GM23338 (cell line): ENCODE measurements around the gene DOCK3. TPM values are rescaled to one million over a fixed set of nuclear protein-coding genes. Genes with fewer than 3 reads are reported as not detected.

ENCODE experiments used
- ATAC-seq: fragments of 200-7000 bp; cut with Tn5 transposase; 3 replicates; pipeline ENCODE4 v1.9.1; 2020
- DNase-seq: peaks from one replicate; pipeline ENCODE4 v3.0.0-alpha.2; 2015; ENCODE audit warnings: low spot score
- H2AFZ ChIP-seq: fragments of 200-600 bp; sonication (generic); 2 replicates; pipeline ENCODE4 v1.8.0; 2016; ENCODE audit warnings: antibody characterized with exemption, mild to moderate bottlenecking, moderate library complexity
- H3F3A ChIP-seq: fragments of 200-600 bp; sonication (generic); replicated peaks from 2 replicates; pipeline ENCODE4 v1.8.0; 2017; ENCODE audit warnings: antibody characterized with exemption, mixed run types, low read depth
- H3K27ac ChIP-seq: fragments of 200-600 bp; sonication (generic); 2 replicates; pipeline ENCODE4 v1.6.1; 2016; ENCODE audit warnings: low read depth
- H3K27me3 ChIP-seq: fragments of 200-600 bp; sonication (generic); 2 replicates; pipeline ENCODE4 v1.8.0; 2016; ENCODE audit warnings: mild to moderate bottlenecking, mixed run types, moderate library complexity; ENCODE audit not compliant: insufficient read depth
- H3K36me3 ChIP-seq: fragments of 200-600 bp; sonication (generic); 2 replicates; pipeline ENCODE4 v1.8.0; 2016; ENCODE audit warnings: mild to moderate bottlenecking; ENCODE audit not compliant: insufficient read depth
- H3K4me1 ChIP-seq: fragments of 200-600 bp; sonication (generic); 2 replicates; pipeline ENCODE4 v1.8.0; 2016; ENCODE audit warnings: mild to moderate bottlenecking, moderate library complexity; ENCODE audit not compliant: insufficient read depth
- H3K4me2 ChIP-seq: fragments of 200-600 bp; sonication (generic); 2 replicates; pipeline ENCODE4 v1.7.1; 2017; ENCODE audit warnings: mixed run types
- H3K4me3 ChIP-seq: fragments of 200-600 bp; sonication (generic); 2 replicates; pipeline ENCODE4 v1.6.1; 2016; ENCODE audit warnings: mixed run types
- H3K79me2 ChIP-seq: fragments of 200-600 bp; sonication (generic); replicated peaks from 2 replicates; pipeline ENCODE4 v1.8.0; 2017; ENCODE audit warnings: mild to moderate bottlenecking; ENCODE audit not compliant: insufficient read depth
- H3K9me2 ChIP-seq: fragments of 200-600 bp; sonication (generic); 2 replicates; pipeline ENCODE4 v1.8.0; 2017; ENCODE audit not compliant: insufficient read depth
- H4K20me1 ChIP-seq: fragments of 200-600 bp; sonication (generic); replicated peaks from 2 replicates; pipeline ENCODE4 v1.8.0; 2017; ENCODE audit warnings: mild to moderate bottlenecking; ENCODE audit not compliant: insufficient read depth
- H3K27ac Mint-ChIP-seq: 2 replicates; pipeline ENCODE4 v1.8.0; 2020; ENCODE audit warnings: inconsistent platforms, mild to moderate bottlenecking, moderate library complexity, mixed read lengths
- H3K27me3 Mint-ChIP-seq: 3 replicates; pipeline ENCODE4 v1.8.0; 2022; ENCODE audit warnings: low read depth, mild to moderate bottlenecking, moderate library complexity, mixed read lengths, inconsistent platforms; ENCODE audit not compliant: insufficient read depth, poor library complexity
- H3K36me3 Mint-ChIP-seq: 3 replicates; pipeline ENCODE4 v1.8.0; 2021; ENCODE audit warnings: low read depth, mild to moderate bottlenecking, inconsistent platforms, moderate library complexity, mixed read lengths
- H3K4me1 Mint-ChIP-seq: 3 replicates; pipeline ENCODE4 v1.8.0; 2020; ENCODE audit warnings: mild to moderate bottlenecking, inconsistent platforms, mixed read lengths
- H3K4me3 Mint-ChIP-seq: 3 replicates; pipeline ENCODE4 v1.8.0; 2021; ENCODE audit warnings: moderate library complexity, mild to moderate bottlenecking, inconsistent platforms, mixed read lengths
- H3K9me3 Mint-ChIP-seq: 3 replicates; pipeline ENCODE4 v1.8.0; 2020; ENCODE audit warnings: moderate library complexity, mild to moderate bottlenecking, inconsistent platforms, mixed read lengths
- CREB1 ChIP-seq: fragments of 250-450 bp; sonication (Bioruptor Pico); IDR thresholded peaks from 2 replicates; pipeline ENCODE4 v1.5.0; 2020; ENCODE audit warnings: low read depth, mild to moderate bottlenecking, moderate library complexity
- EZH2 ChIP-seq: fragments of 200-600 bp; sonication (generic); IDR thresholded peaks from one replicate; pipeline ENCODE4 v1.8.0; 2017; ENCODE audit warnings: antibody characterized with exemption, mild to moderate bottlenecking, low read depth; ENCODE audit not compliant: unreplicated experiment
- EZH2phosphoT487 ChIP-seq: fragments of 200-600 bp; sonication (generic); IDR thresholded peaks from one replicate; pipeline ENCODE4 v1.8.1; 2018; ENCODE audit warnings: antibody characterized with exemption; ENCODE audit not compliant: unreplicated experiment
- polyA plus RNA-seq: library from polyadenylated mRNA; unstranded; fragments of >200 nt; fragmentation: Nextera tagmentation; extraction: Ambion mirVana; gene quantifications from 2 replicates; pipeline ENCODE4 v1.2.1, GENCODE V29; 2016
- total RNA-seq: library from RNA; depleted of rRNA; stranded (reverse); fragments of >200 nt; shearing (Covaris generic); gene quantifications from 2 replicates; pipeline ENCODE4 v1.2.3, GENCODE V29; 2014
- TF ChIP-seq, protein P1 (sequence below): fragments of 250-450 bp; sonication (Bioruptor Pico); IDR thresholded peaks from 2 replicates; pipeline ENCODE4 v1.5.0; 2020; ENCODE audit warnings: mild to moderate bottlenecking, moderate library complexity
- TF ChIP-seq, protein P2 (sequence below), 2 experiments: fragments of 200-600 bp in 1 of 2; sonication (generic) in 1 of 2; conservative IDR thresholded peaks; 2 replicates each; pipeline versions ENCODE4 v1.5.1 to v1.6.1; 2016 to 2017; ENCODE audit warnings: antibody characterized with exemption in 2 of 2, low read depth in 2 of 2, mild to moderate bottlenecking in 2 of 2, moderate library complexity in 1 of 2

Gene DOCK3
- total and polyA plus RNA-seq, 2 experiments from 2014 or later: 2.4 to 5.6 TPM

DNA sequence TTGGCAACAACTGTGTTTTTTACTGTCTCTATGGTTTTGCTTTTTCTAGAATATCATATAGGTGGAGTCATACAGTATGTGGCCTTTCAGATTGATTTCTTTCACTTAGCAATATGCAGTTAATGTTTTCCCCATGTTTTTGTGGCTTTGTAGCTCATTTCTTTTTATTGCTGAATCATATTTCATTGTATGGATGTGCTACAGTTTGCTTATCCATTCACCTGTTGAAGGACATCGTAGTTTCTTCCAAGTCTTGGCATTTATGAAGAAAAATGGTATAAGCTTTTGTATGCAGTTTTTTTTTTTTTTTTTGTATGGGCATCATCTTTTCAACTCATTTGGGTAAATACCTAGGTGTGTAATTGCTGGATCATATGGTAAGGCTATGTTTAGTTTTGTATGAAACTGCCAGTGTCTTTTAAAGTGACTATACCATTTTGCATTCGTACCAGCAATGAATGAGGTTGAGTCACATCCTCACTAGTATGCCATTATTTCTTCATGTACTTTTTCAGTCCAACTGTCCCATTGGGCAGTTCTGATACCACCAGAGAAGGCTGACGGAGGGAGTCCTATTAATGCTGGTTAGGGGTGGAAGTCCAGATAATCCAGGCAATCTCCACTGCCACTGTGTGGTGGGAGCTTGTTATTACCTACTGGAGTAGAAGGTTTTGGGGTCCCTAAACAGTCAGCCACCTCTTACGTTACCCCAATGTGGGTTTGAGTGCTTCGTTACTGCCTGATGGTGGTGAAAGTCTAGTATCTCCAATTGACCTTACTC, 210.5 kb downstream of the DOCK3 start:
- H3K4me1 Mint-ChIP-seq: peaks cover 10% of the 10 kb centered on the region; the same call in 2 of the 3 replicates
- Histone ChIP-seq H4K20me1 (no peaks in the 10 kb centered on the region), H2AFZ (no peak overlapping the region), H3K27ac (no peak overlapping the region), H3K27me3 (no peaks in the 10 kb centered on the region; the same call in 1 of the 2 replicates), H3K9me2 (no peaks in the 10 kb centered on the region), H3K4me1 (peaks cover 9% of the 10 kb centered on the region), H3K4me2 (no peak overlapping the region), H3K36me3 (0 out of 2 replicates have a peak, but pooled peaks cover 3% of the 10 kb centered on the region), H3K4me3 (no peak overlapping the region), H3F3A (no peaks in the 10 kb centered on the region), H3K79me2 (no peaks in the 10 kb centered on the region; the same call in 1 of the 2 replicates)
- DNase-seq (peak; percentile 80), ATAC-seq (peak; percentile 96)
- no peak overlapping the region for H3K27ac Mint-ChIP-seq
- no peak for TF ChIP-seq EZH2phosphoT487
- no peak for TF ChIP-seq CREB1 (CRISPR knock-in tag)
- no peak for TF ChIP-seq EZH2
- TF ChIP-seq, protein P1, sequence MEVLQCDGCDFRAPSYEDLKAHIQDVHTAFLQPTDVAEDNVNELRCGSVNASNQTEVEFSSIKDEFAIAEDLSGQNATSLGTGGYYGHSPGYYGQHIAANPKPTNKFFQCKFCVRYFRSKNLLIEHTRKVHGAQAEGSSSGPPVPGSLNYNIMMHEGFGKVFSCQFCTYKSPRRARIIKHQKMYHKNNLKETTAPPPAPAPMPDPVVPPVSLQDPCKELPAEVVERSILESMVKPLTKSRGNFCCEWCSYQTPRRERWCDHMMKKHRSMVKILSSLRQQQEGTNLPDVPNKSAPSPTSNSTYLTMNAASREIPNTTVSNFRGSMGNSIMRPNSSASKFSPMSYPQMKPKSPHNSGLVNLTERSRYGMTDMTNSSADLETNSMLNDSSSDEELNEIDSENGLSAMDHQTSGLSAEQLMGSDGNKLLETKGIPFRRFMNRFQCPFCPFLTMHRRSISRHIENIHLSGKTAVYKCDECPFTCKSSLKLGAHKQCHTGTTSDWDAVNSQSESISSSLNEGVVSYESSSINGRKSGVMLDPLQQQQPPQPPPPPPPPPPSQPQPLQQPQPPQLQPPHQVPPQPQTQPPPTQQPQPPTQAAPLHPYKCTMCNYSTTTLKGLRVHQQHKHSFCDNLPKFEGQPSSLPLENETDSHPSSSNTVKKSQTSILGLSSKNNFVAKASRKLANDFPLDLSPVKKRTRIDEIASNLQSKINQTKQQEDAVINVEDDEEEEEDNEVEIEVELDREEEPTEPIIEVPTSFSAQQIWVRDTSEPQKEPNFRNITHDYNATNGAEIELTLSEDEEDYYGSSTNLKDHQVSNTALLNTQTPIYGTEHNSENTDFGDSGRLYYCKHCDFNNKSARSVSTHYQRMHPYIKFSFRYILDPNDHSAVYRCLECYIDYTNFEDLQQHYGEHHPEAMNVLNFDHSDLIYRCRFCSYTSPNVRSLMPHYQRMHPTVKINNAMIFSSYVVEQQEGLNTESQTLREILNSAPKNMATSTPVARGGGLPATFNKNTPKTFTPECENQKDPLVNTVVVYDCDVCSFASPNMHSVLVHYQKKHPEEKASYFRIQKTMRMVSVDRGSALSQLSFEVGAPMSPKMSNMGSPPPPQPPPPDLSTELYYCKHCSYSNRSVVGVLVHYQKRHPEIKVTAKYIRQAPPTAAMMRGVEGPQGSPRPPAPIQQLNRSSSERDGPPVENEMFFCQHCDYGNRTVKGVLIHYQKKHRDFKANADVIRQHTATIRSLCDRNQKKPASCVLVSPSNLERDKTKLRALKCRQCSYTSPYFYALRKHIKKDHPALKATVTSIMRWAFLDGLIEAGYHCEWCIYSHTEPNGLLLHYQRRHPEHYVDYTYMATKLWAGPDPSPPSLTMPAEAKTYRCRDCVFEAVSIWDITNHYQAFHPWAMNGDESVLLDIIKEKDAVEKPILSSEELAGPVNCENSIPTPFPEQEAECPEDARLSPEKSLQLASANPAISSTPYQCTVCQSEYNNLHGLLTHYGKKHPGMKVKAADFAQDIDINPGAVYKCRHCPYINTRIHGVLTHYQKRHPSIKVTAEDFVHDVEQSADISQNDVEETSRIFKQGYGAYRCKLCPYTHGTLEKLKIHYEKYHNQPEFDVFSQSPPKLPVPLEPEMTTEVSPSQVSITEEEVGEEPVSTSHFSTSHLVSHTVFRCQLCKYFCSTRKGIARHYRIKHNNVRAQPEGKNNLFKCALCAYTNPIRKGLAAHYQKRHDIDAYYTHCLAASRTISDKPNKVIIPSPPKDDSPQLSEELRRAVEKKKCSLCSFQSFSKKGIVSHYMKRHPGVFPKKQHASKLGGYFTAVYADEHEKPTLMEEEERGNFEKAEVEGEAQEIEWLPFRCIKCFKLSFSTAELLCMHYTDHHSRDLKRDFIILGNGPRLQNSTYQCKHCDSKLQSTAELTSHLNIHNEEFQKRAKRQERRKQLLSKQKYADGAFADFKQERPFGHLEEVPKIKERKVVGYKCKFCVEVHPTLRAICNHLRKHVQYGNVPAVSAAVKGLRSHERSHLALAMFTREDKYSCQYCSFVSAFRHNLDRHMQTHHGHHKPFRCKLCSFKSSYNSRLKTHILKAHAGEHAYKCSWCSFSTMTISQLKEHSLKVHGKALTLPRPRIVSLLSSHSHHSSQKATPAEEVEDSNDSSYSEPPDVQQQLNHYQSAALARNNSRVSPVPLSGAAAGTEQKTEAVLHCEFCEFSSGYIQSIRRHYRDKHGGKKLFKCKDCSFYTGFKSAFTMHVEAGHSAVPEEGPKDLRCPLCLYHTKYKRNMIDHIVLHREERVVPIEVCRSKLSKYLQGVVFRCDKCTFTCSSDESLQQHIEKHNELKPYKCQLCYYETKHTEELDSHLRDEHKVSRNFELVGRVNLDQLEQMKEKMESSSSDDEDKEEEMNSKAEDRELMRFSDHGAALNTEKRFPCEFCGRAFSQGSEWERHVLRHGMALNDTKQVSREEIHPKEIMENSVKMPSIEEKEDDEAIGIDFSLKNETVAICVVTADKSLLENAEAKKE: no peak
- TF ChIP-seq, protein P2, sequence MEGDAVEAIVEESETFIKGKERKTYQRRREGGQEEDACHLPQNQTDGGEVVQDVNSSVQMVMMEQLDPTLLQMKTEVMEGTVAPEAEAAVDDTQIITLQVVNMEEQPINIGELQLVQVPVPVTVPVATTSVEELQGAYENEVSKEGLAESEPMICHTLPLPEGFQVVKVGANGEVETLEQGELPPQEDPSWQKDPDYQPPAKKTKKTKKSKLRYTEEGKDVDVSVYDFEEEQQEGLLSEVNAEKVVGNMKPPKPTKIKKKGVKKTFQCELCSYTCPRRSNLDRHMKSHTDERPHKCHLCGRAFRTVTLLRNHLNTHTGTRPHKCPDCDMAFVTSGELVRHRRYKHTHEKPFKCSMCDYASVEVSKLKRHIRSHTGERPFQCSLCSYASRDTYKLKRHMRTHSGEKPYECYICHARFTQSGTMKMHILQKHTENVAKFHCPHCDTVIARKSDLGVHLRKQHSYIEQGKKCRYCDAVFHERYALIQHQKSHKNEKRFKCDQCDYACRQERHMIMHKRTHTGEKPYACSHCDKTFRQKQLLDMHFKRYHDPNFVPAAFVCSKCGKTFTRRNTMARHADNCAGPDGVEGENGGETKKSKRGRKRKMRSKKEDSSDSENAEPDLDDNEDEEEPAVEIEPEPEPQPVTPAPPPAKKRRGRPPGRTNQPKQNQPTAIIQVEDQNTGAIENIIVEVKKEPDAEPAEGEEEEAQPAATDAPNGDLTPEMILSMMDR (conservative IDR thresholded peaks at IDR 0.05; ENCODE audit: low read depth in 2 of 2): peak; percentile 76 to 87
- no peaks in the 10 kb centered on the region for H3K36me3 Mint-ChIP-seq
- H3K9me3 Mint-ChIP-seq: peaks cover 13% of the 10 kb centered on the region; the same call in 2 of the 3 replicates
- peaks cover 2% of the 10 kb centered on the region for H3K27me3 Mint-ChIP-seq
- H3K4me3 Mint-ChIP-seq: no peak overlapping the region
